Heart left ventricle (tissue), 16 donors: Measurements from ENCODE around the gene PLSCR1. TPM values are rescaled to one million over a fixed set of nuclear protein-coding genes. Genes with fewer than 3 reads are reported as not detected.
"Not testable (repeated sequence)": the region's sequence is repeated elsewhere in the genome, so short reads cannot be mapped to it uniquely, and the experiment has no call there.

ENCODE experiments used
- ATAC-seq, 4 donors: fragments of 200-7000 bp; cut with Tn5 transposase; one replicate each; pipeline ENCODE4 v1.9.1; 2020 to 2022; ENCODE audit warnings: moderate library complexity in 4 of 4, mild to moderate bottlenecking in 3 of 4, moderate number of reproducible peaks in 1 of 4
- DNase-seq, 5 donors: peaks; one replicate each; pipeline ENCODE4 v3.0.0-alpha.2; 2020
- H3K27ac ChIP-seq, 12 donors: fragments of 200-600 bp; sonication (generic) in 4 of 12; one replicate each; pipeline versions ENCODE4 v1.5.0 to v1.8.0; 2016 to 2022; ENCODE audit warnings: mild to moderate bottlenecking in 2 of 12
- H3K27me3 ChIP-seq, 9 donors: fragments of 200-600 bp; sonication (generic) in 2 of 9; one replicate each; pipeline versions ENCODE4 v1.5.1 to v1.8.0; 2016 to 2022; ENCODE audit warnings: mild to moderate bottlenecking in 3 of 9
- H3K36me3 ChIP-seq, 9 donors: fragments of 200-600 bp; sonication (generic) in 2 of 9; one replicate each; pipeline versions ENCODE4 v1.5.0 to v1.8.0; 2018 to 2022; ENCODE audit warnings: mild to moderate bottlenecking in 2 of 9
- H3K4me1 ChIP-seq, 12 donors: fragments of 200-600 bp; sonication (generic) in 4 of 12; one replicate each; pipeline versions ENCODE4 v1.5.0 to v1.8.0; 2016 to 2022; ENCODE audit warnings: mild to moderate bottlenecking in 3 of 12
- H3K4me3 ChIP-seq, 12 donors: fragments of 200-600 bp; sonication (generic) in 4 of 12; one replicate each; pipeline versions ENCODE4 v1.5.0 to v1.8.0; 2017 to 2022; ENCODE audit warnings: mild to moderate bottlenecking in 9 of 12, moderate library complexity in 4 of 12
- H3K9me3 ChIP-seq, 12 donors: fragments of 200-600 bp; sonication (generic) in 4 of 12; one replicate each; pipeline versions ENCODE4 v1.5.0 to v1.8.0; 2016 to 2022; ENCODE audit warnings: mild to moderate bottlenecking in 1 of 12
- CTCF ChIP-seq, 12 donors: fragments of 200-600 bp; sonication (generic) in 4 of 12; IDR thresholded peaks; one replicate each; pipeline versions ENCODE4 v1.5.0 to v1.8.0; 2018 to 2022; ENCODE audit warnings: antibody characterized with exemption in 12 of 12, mild to moderate bottlenecking in 5 of 12
- POLR2A ChIP-seq, 2 donors: fragments of 450-650 bp; IDR thresholded peaks; one replicate each; pipeline ENCODE4 v1.6.1; 2017; ENCODE audit warnings: antibody characterized with exemption in 2 of 2, mild to moderate bottlenecking in 2 of 2, moderate library complexity in 2 of 2
- WGBS, 4 donors: extraction: QIAGEN DNeasy Blood & Tissue Kit in 2 of 4; methylation state at CpG; one replicate each; pipeline versions ENCODE4 v1.1.5 to v1.1.7; 2013 to 2018; 5-methylcytosine and 5-hydroxymethylcytosine counted together
- intact Hi-C, 10 donors: fragments of 100-400 bp; cut with DNase I; formaldehyde crosslinking; loops; one replicate each; pipeline versions ENCODE4 v1.11.1 to v1.14.2; 2022
- polyA plus RNA-seq, 2 donors: library from polyadenylated mRNA; stranded (reverse); fragments of 200-250 nt; gene quantifications; one replicate each; pipeline ENCODE4 v1.2.3, GENCODE V29; 2013
- total RNA-seq, 9 donors: library from RNA; depleted of rRNA in 2 of 9; stranded (reverse); fragments of >200 nt in 2 of 9; fragmentation: NEBNext Ultra II Directional in 3 of 9; extraction: Animal tissue kit (Norgen Biotek cat#: 25700) in 3 of 9; gene quantifications; one replicate each; pipeline versions ENCODE4 v1.1.0 to v1.2.4, GENCODE V29; 2016 to 2023
- donor health status: ischemic (EF 13 %, LVEDD 7.1; RV severe dilation, severe dysfunction).
- donor health status: healthy with polysubstance abuse.
- donor health status: DM: no; HTN: yes; CAD: no.
- donor health status: DM: no; HTN: no; CAD: no.
- donor health status: ischemic (EF 25% LVEDD 6.9; RV normal size, moderate dysfunction).
- donor health status: ischemic (EF 25% LVEDD 5.7; RV mildly dilated, moderate dysfunction).
- donor health status: healthy.
- donor health status: DM: yes; HTN: yes; CAD: no.
- donor health status: ischemic (EF 35%, LVEDD 5.7; RV mildly dilated, moderate dysfunction).
- donor health status: nonischemic (EF 11% LVEDD 7.7; RV severe dilation, severe dysfunction).
- donor health status: DM: yes; HTN: yes; CAD: no.
- donor health status: PGD.
- donor health status: ischemic (EF 29% LVEDD 5.4; RV normal size, mild dysfunction).
- donor health status: nonischemic (EF 23%, LVEDD 6.1; RV moderate dilation, normal function).

The PLSCR1 gene
- total and polyA plus RNA-seq, 11 donors: 6.9 to 113 (median 25.8) TPM

- intact Hi-C loops: no loop called here
- 46 to 59% (median 56%) methylated on average over 2 of the region's 2 CpGs for WGBS, 4 donors
- Histone ChIP-seq H3K9me3 (no peaks in the 10 kb centered on the region), H3K27me3 (no peaks in the 10 kb centered on the region), H3K36me3 (peaks cover 0 to 99% (median 53%) of the 10 kb centered on the region in 9 donors), H3K4me1 (peaks cover 0 to 18% (median 0%) of the 10 kb centered on the region in 12 donors), H3K4me3 (no peak overlapping the region), H3K27ac (no peak overlapping the region)
- no peak for TF ChIP-seq CTCF (IDR thresholded peaks at IDR 0.05)
- no peak for TF ChIP-seq POLR2A (IDR thresholded peaks at IDR 0.05)
- no peak for ATAC-seq
- DNase-seq: no peak
Observed at GRCh38 chr3:146524961-146525360, 19.4 kb downstream of the PLSCR1 start.

DNA sequence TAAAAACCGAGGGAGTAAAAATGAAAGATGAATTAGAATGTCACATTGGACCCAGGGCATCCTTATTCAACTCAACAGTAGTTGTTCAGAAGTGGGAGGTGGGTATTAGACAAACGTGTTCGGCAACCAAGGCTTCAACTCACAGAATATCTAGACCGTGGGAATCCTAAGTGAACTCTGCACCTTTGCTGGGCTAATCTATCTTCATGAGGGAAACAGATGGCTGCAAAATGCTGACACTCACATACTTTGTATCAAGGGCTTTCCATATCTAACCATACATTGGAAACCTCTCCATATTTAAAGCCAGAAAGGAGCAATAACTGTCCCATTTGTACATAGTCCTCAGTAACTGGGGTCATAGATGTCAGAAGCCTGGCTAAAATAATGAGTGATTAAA is 20.9 kb downstream of the PLSCR1 start:
- WGBS, 4 donors: 68 to 81% (median 74%) methylated on average over 4 of the region's 4 CpGs
- no peak for DNase-seq
- Histone ChIP-seq H3K36me3 (peaks cover 0 to 98% (median 64%) of the 10 kb centered on the region in 9 donors), H3K4me3 (no peak overlapping the region), H3K9me3 (no peaks in the 10 kb centered on the region), H3K4me1 (peaks cover 0 to 11% (median 0%) of the 10 kb centered on the region in 12 donors), H3K27ac (no peak overlapping the region), H3K27me3 (no peaks in the 10 kb centered on the region)
- TF ChIP-seq CTCF (IDR thresholded peaks at IDR 0.05) (no peak), POLR2A (IDR thresholded peaks at IDR 0.05) (no peak)
- ATAC-seq: no peak
- intact Hi-C loops: no loop called here

GRCh38 chr3:146522174-146523158 is 21.9 kb downstream of the PLSCR1 start:
- DNase-seq, H3K9me3 ChIP-seq, ATAC-seq, H3K27ac ChIP-seq, H3K4me3 ChIP-seq, H3K27me3 ChIP-seq, intact Hi-C loops: not testable (repeated sequence)
- Histone ChIP-seq H3K36me3 (peaks cover 0 to 92% (median 59%) of the 10 kb centered on the region in 9 donors), H3K4me1 (peaks cover 0 to 15% (median 2%) of the 10 kb centered on the region in 12 donors)
- WGBS, 4 donors: 77 to 90% (median 81%) methylated on average over 17 of the region's 17 CpGs

DNA sequence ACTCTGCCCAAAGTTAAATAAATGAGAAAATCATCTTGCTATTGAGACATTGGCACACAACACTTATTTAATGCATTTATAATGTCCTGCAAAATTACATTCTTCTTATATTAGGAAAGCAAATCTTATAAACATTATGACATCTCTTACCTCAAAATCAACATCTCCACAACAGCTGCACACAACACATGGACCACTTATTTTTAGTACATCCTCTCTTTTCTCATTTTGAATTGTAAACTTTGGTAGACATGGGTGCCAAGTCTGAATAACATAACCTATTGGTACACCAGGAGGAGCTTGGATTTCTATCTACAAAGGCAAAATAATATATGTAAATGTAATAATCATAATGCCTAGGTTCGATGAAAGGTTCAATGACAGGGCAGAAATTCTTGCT is 23.0 kb downstream of the PLSCR1 start:
- H3K9me3 ChIP-seq: no peaks in the 10 kb centered on the region
- no peaks in the 10 kb centered on the region for H3K27me3 ChIP-seq
- peaks cover 0 to 15% (median 4%) of the 10 kb centered on the region in 12 donors for H3K4me1 ChIP-seq
- no peak for ATAC-seq
- no peak overlapping the region for H3K4me3 ChIP-seq
- intact Hi-C loops: no loop called here
- WGBS, 4 donors: 96 to 100% (median 98%) methylated on average over 1 of the region's 1 CpG
- no peak for DNase-seq
- TF ChIP-seq POLR2A (IDR thresholded peaks at IDR 0.05): no peak
- no peak for TF ChIP-seq CTCF (IDR thresholded peaks at IDR 0.05)
- peaks cover 0 to 92% (median 54%) of the 10 kb centered on the region in 9 donors for H3K36me3 ChIP-seq
- no peak overlapping the region for H3K27ac ChIP-seq
